Body of pancreas (tissue), 4 donors: ENCODE measurements around the gene BTBD9. TPM values are rescaled to one million over a fixed set of nuclear protein-coding genes. Genes with fewer than 3 reads are reported as not detected.

Source experiments
- ATAC-seq: fragments of 150-250 bp; one replicate; pipeline ENCODE4 v1.9.1; 2016
- DNase-seq, 4 donors: peaks; one replicate each; pipeline ENCODE4 v3.0.0-alpha.2; 2019
- H3K27ac ChIP-seq, 4 donors: fragments of 200-600 bp; sonication (generic); 1 replicate in 3 of 4; 2 replicates in 1 of 4; pipeline versions ENCODE4 v1.5.1 to v1.6.1; 2016 to 2019; ENCODE audit warnings: mild to moderate bottlenecking in 1 of 4, mixed read lengths in 1 of 4, moderate library complexity in 1 of 4
- H3K27me3 ChIP-seq, 2 donors: fragments of 200-600 bp; sonication (generic); one replicate each; pipeline ENCODE4 v1.6.0; 2016; ENCODE audit warnings: mild to moderate bottlenecking in 1 of 2
- H3K36me3 ChIP-seq, 2 donors: fragments of 200-600 bp; sonication (generic); replicated peaks in 1 of 2; 2 replicates each; pipeline ENCODE4 v1.5.1; 2016; ENCODE audit warnings: low read depth in 2 of 2; ENCODE audit not compliant: insufficient read depth in 1 of 2
- H3K4me1 ChIP-seq: fragments of 200-600 bp; sonication (generic); one replicate; pipeline ENCODE4 v1.6.0; 2016
- H3K4me3 ChIP-seq, 2 donors: fragments of 200-600 bp; sonication (generic); 1 replicate in 1 of 2; 2 replicates in 1 of 2; pipeline ENCODE4 v1.5.1; 2016 to 2019
- H3K9me3 ChIP-seq, 3 donors: fragments of 200-600 bp; sonication (generic); 1 replicate in 2 of 3; 2 replicates in 1 of 3; pipeline ENCODE4 v1.5.1; 2016
- CTCF ChIP-seq, 7 experiments: fragments of 450-650 bp in 4 of 7; fragments of 200-600 bp in 3 of 7; sonication (generic) in 3 of 7; IDR thresholded peaks; one replicate each; pipeline ENCODE4 v1.5.1; 2016 to 2019; ENCODE audit warnings: antibody characterized with exemption in 7 of 7
- POLR2A ChIP-seq, 3 donors: fragments of 450-650 bp; IDR thresholded peaks; one replicate each; pipeline ENCODE4 v1.6.1; 2016; ENCODE audit warnings: antibody characterized with exemption in 3 of 3, mild to moderate bottlenecking in 2 of 3
- WGBS, 2 donors: methylation state at CpG; one replicate each; pipeline ENCODE4 v1.1.5; 2017; 5-methylcytosine and 5-hydroxymethylcytosine counted together
- intact Hi-C: fragments of 100-400 bp; cut with DNase I; formaldehyde crosslinking; loops from one replicate; pipeline ENCODE4 v1.15.1; 2023
- total RNA-seq, 2 donors: library from RNA; depleted of rRNA; stranded (reverse); fragments of >200 nt; gene quantifications; one replicate each; pipeline ENCODE4 v1.1.0, GENCODE V29; 2016

BTBD9 gene
- total RNA-seq, 2 donors from 2014 or later = 11.9 to 29.3 TPM

- ATAC-seq (no peak), DNase-seq (no peak)
- WGBS, 2 donors = 90 to 95% methylated on average over 1 of the region's 1 CpG
- no peaks in the 10 kb centered on the region for H3K9me3 ChIP-seq
- no peaks in the 10 kb centered on the region for H3K27me3 ChIP-seq
- H3K4me1 ChIP-seq = no peaks in the 10 kb centered on the region
- H3K27ac ChIP-seq = no peak overlapping the region
- intact Hi-C loops = no loop called here
- no peak overlapping the region for H3K4me3 ChIP-seq
- H3K36me3 ChIP-seq = no peaks in the 10 kb centered on the region
- no peak for TF ChIP-seq POLR2A (IDR thresholded peaks at IDR 0.05)
- TF ChIP-seq CTCF (IDR thresholded peaks at IDR 0.05) = no peak
Observed at GRCh38 chr6:38393986-38394385, 245.7 kb downstream of the BTBD9 start.

DNA sequence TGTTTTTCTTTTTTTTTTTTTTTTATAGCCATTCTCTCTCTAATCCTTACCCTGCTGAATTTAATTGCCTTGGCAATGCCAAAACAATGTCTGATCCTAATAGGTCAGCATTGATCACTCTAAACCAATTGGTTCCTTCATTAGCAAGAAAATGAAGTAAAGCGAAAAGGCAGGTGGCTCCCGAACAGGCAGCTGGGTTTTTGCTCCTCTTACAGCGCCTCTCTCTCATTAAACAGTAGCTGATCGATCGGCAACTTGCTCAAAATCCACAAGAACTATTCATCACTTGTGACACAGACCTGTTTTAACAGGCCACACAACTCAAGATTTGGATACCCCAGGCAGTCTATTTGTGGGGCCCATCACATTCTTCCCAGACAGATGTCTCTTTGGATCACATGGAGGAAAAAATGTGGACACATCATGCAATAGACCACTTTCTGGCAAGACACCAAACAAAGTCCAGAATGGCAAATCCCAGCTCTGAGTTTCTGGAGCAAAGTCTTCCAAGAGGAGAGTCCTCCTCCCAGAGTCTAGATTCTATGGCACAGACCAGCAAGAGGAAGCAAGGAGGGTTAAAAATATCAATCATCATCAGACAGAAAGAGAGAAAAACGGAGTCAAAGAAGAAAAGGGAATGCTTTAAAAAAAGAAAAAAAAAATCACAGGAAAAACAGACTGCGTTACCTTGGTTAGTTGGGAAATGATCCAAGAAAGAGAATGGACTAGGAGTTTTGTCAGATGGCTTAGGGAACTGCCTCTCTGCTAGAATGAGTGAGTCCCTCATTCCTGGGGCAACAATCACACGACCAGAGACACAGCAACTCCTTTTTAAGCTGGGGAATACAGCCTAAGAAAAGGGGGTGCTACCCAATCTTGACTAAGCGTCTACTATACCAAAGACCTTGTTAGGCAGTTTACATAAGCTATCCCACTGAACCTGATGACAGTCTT, 247.8 kb downstream of the BTBD9 start:
- H3K27ac ChIP-seq = no peak overlapping the region
- TF ChIP-seq CTCF (IDR thresholded peaks at IDR 0.05) (no peak), POLR2A (IDR thresholded peaks at IDR 0.05) (no peak)
- no peak overlapping the region for H3K4me3 ChIP-seq
- no peaks in the 10 kb centered on the region for H3K36me3 ChIP-seq
- no peaks in the 10 kb centered on the region for H3K27me3 ChIP-seq
- DNase-seq (no peak), ATAC-seq (no peak)
- intact Hi-C loops = no loop called here
- WGBS, 2 donors = 71 to 78% methylated on average over 9 of the region's 9 CpGs
- H3K4me1 ChIP-seq = no peaks in the 10 kb centered on the region
- H3K9me3 ChIP-seq = no peaks in the 10 kb centered on the region

GRCh38 chr6:38391206-38391605, 248.5 kb downstream of the BTBD9 start:
- Histone ChIP-seq H3K4me1 (no peaks in the 10 kb centered on the region), H3K27ac (no peak overlapping the region), H3K4me3 (no peak overlapping the region), H3K36me3 (no peaks in the 10 kb centered on the region), H3K27me3 (no peaks in the 10 kb centered on the region), H3K9me3 (no peaks in the 10 kb centered on the region)
- TF ChIP-seq CTCF (IDR thresholded peaks at IDR 0.05) = no peak
- no peak for TF ChIP-seq POLR2A (IDR thresholded peaks at IDR 0.05)
- DNase-seq (no peak), ATAC-seq (no peak)
- intact Hi-C loops = no loop called here

DNA sequence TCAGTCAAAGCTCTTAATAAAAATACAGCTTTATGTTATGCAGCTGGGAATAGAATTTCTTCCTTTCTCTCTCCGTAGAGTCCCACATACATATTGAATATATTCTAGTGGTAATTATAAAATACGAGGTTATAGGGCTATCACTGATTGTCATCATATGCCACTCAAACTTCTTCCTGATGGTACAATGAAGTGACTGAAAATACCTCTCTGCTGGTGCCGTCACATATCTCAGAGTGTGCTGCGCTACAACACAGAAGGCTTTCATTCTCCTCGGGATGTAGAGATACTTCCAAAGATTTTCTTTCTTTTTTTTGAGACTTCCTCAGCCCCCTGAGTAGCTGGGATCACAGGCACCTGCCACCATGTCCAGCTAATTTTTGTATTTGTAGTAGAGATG, 249.9 kb downstream of the BTBD9 start:
- H3K9me3 ChIP-seq = no peaks in the 10 kb centered on the region
- H3K27me3 ChIP-seq = no peaks in the 10 kb centered on the region
- WGBS, 2 donors = 90 to 94% methylated on average over 5 of the region's 5 CpGs
- no peaks in the 10 kb centered on the region for H3K36me3 ChIP-seq
- no peak overlapping the region for H3K4me3 ChIP-seq
- ATAC-seq (no peak), DNase-seq (no peak)
- no peak overlapping the region for H3K27ac ChIP-seq
- no peaks in the 10 kb centered on the region for H3K4me1 ChIP-seq
- intact Hi-C loops = no loop called here
- no peak for TF ChIP-seq CTCF (IDR thresholded peaks at IDR 0.05)
- no peak for TF ChIP-seq POLR2A (IDR thresholded peaks at IDR 0.05)

DNA sequence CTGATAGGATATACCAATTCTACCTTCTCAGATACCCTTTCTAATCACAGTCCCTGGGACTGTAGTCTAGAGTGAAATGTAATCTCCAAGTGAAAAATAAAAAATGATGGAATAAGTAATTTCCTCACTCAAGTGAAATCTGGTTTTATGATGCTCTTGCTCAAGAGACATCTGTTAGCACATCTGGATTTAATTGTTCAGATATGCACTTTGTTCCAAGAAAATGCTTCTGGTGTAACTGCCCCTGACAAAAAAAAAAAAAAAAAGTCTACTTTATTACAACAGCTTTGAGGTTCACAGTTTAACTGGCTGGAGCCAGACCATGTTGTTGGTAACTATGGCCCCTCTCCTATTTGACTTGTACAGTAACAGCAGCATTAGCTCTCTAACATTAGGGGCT, 251.8 kb downstream of the BTBD9 start:
- ATAC-seq = no peak

More for the DNA sequence above, 251.8 kb downstream of the BTBD9 start:
- no peak overlapping the region for H3K27ac ChIP-seq
- no peaks in the 10 kb centered on the region for H3K36me3 ChIP-seq
- H3K4me1 ChIP-seq = no peaks in the 10 kb centered on the region
- H3K4me3 ChIP-seq = no peak overlapping the region
- no peak for TF ChIP-seq CTCF (IDR thresholded peaks at IDR 0.05)
- TF ChIP-seq POLR2A (IDR thresholded peaks at IDR 0.05) = no peak
- no peaks in the 10 kb centered on the region for H3K27me3 ChIP-seq
- H3K9me3 ChIP-seq = no peaks in the 10 kb centered on the region
- intact Hi-C loops = no loop called here
- no peak for DNase-seq
